Measurements from ENCODE around the gene IFNAR2. TPM values are rescaled to one million over a fixed set of nuclear protein-coding genes. Genes with fewer than 3 reads are reported as not detected.

The IFNAR2 gene
- total RNA-seq, 2 experiments from 2014 or later = 68.3 to 77.6 TPM

GRCh38 chr21:33254766-33255165, 25.0 kb downstream of the IFNAR2 start:
- Mint-ChIP-seq H3K4me3 (no peak overlapping the region), H3K27ac (no peak overlapping the region)

DNA sequence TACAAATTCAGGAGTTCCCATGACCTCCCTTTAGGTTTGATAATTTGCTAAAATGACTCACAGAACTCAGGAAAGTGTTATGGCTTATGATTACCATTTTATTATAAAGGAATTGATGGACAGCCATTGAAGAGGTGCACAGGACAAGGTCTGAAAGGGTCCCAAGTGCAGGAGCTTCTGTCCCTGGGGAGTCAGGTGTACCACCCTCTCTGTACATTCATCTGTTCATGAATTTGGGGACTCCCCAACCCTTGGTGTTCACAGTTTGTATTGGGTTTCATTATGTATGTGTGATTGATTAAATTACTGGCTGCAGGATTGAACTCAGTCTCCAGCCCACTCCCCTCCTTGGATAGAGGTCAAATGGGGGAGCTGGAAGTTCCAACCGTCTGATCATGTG, 25.7 kb downstream of the IFNAR2 start:
- no peak overlapping the region for H3K4me3 Mint-ChIP-seq
- no peak for ATAC-seq (ENCODE audit: low read depth)
- peaks cover 80% of the 10 kb centered on the region for H3K36me3 Mint-ChIP-seq
- H3K4me1 Mint-ChIP-seq = peaks cover 30% of the 10 kb centered on the region
- no peaks in the 10 kb centered on the region for H3K27me3 Mint-ChIP-seq
- H3K9me3 Mint-ChIP-seq = no peaks in the 10 kb centered on the region
- DNase-seq = no peak
- H3K27ac Mint-ChIP-seq = no peak overlapping the region
- POLR2A ChIA-PET = interaction anchor here (0.6 kb wide), 1 partner anchor 33 kb away, joined by 3 read pairs; no protein-coding TSS in a partner anchor

More at GRCh38 chr21:33254766-33255165, 25.0 kb downstream of the IFNAR2 start:
- no peaks in the 10 kb centered on the region for H3K27me3 Mint-ChIP-seq
- no peaks in the 10 kb centered on the region for H3K9me3 Mint-ChIP-seq
- DNase-seq = no peak
- peaks cover 24% of the 10 kb centered on the region for H3K4me1 Mint-ChIP-seq
- POLR2A ChIA-PET = no interaction called here
- peaks cover 85% of the 10 kb centered on the region for H3K36me3 Mint-ChIP-seq
- no peak for ATAC-seq (ENCODE audit: low read depth)

DNA sequence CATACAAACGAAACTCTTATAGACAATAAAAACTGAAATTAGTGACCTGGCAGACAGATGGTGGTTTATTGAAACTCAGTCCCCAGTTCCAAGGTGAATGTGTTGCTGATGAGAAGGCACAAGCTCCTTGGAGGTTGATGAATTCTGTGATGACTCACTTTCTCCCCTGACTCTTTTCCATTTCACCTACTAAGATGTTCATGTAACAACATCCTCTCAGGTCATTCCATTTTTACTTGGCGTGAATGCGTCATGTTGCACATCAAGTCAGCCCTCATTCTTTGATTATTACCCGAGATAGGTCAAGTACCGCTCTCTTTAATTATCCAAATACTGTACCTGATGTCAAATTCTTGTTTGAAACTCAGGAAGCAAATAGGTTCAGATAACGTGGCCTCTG, 26.3 kb downstream of the IFNAR2 start:
- no peak overlapping the region for H3K4me3 Mint-ChIP-seq
- H3K36me3 Mint-ChIP-seq = peaks cover 74% of the 10 kb centered on the region
- no peaks in the 10 kb centered on the region for H3K27me3 Mint-ChIP-seq
- POLR2A ChIA-PET = interaction anchor here (0.6 kb wide), 1 partner anchor 32 kb away, joined by 3 read pairs; no protein-coding TSS in a partner anchor
- ATAC-seq (ENCODE audit: low read depth) = no peak
- DNase-seq = no peak
- no peaks in the 10 kb centered on the region for H3K9me3 Mint-ChIP-seq
- peaks cover 34% of the 10 kb centered on the region for H3K4me1 Mint-ChIP-seq
- no peak overlapping the region for H3K27ac Mint-ChIP-seq

GRCh38 chr21:33257094-33257803, 27.5 kb downstream of the IFNAR2 start:
- Mint-ChIP-seq H3K27ac (peak overlapping the region; percentile 46), H3K27me3 (no peaks in the 10 kb centered on the region), H3K4me1 (peaks cover 42% of the 10 kb centered on the region), H3K36me3 (peaks cover 63% of the 10 kb centered on the region), H3K9me3 (no peaks in the 10 kb centered on the region), H3K4me3 (no peak overlapping the region)
- POLR2A ChIA-PET = no interaction called here
- ATAC-seq (ENCODE audit: low read depth) = no peak
- no peak for DNase-seq

GRCh38 chr21:33258475-33258874, 28.7 kb downstream of the IFNAR2 start:
- DNase-seq = no peak
- Mint-ChIP-seq H3K36me3 (peaks cover 58% of the 10 kb centered on the region), H3K27ac (no peak overlapping the region)

GRCh38 chr21:33259428-33259827, 29.7 kb downstream of the IFNAR2 start:
- peaks cover 56% of the 10 kb centered on the region for H3K36me3 Mint-ChIP-seq
- no peak overlapping the region for H3K4me3 Mint-ChIP-seq
- H3K27ac Mint-ChIP-seq = no peak overlapping the region
- no peak for DNase-seq
- H3K27me3 Mint-ChIP-seq = no peaks in the 10 kb centered on the region
- no peak for ATAC-seq (ENCODE audit: low read depth)
- H3K9me3 Mint-ChIP-seq = no peaks in the 10 kb centered on the region
- peaks cover 44% of the 10 kb centered on the region for H3K4me1 Mint-ChIP-seq
- POLR2A ChIA-PET = interaction anchor here (0.7 to 1.4 kb wide), 3 partner anchors 9 to 29 kb away, joined by 3 to 4 read pairs (median 3); partner anchors contain the start of gene IFNAR2

More at GRCh38 chr21:33258475-33258874, 28.7 kb downstream of the IFNAR2 start:
- no peak for ATAC-seq (ENCODE audit: low read depth)
- no peaks in the 10 kb centered on the region for H3K9me3 Mint-ChIP-seq
- no peak overlapping the region for H3K4me3 Mint-ChIP-seq
- POLR2A ChIA-PET = no interaction called here
- peaks cover 41% of the 10 kb centered on the region for H3K4me1 Mint-ChIP-seq
- H3K27me3 Mint-ChIP-seq = no peaks in the 10 kb centered on the region

- Mint-ChIP-seq H3K27ac (peak overlapping the region; percentile 24), H3K36me3 (peaks cover 51% of the 10 kb centered on the region), H3K9me3 (no peaks in the 10 kb centered on the region), H3K27me3 (no peaks in the 10 kb centered on the region), H3K4me1 (peaks cover 41% of the 10 kb centered on the region), H3K4me3 (peak overlapping the region; percentile 61)
- peak; percentile 40 for ATAC-seq (ENCODE audit: low read depth)
- POLR2A ChIA-PET = interaction anchor here (0.6 to 1.4 kb wide), 4 partner anchors 10 to 65 kb away, joined by 3 to 4 read pairs (median 4); no protein-coding TSS in a partner anchor
- DNase-seq = no peak
Measured at GRCh38 chr21:33259995-33260394, 30.3 kb downstream of the IFNAR2 start.

DNA sequence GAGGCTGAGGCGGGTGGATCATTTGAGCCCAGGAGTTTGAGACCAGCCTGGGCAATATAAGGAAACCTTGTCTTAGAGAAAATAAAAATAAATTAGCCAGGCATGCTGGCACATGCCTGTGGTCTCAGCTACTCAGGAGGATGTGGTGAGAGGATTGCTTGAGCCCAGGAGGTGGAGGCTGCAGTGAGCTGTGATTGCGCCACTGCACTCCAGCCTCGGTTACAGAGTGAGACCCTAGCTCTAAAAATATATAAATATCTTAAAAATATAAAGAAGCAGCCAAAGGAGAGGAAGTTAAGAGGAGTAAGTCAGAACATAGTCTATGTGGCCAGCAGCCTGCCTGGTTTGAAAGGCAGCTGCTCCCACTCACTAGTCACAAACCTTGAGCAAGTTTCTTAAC, 31.9 kb downstream of the IFNAR2 start:
- H3K27me3 Mint-ChIP-seq = no peaks in the 10 kb centered on the region
- peaks cover 44% of the 10 kb centered on the region for H3K4me1 Mint-ChIP-seq
- no peak for ATAC-seq (ENCODE audit: low read depth)
- H3K36me3 Mint-ChIP-seq = peaks cover 42% of the 10 kb centered on the region
- POLR2A ChIA-PET = interaction anchor here (1.0 to 1.3 kb wide), 4 partner anchors 30 to 63 kb away, joined by 3 to 4 read pairs (median 4); partner anchors contain the start of gene IFNAR1
- H3K4me3 Mint-ChIP-seq = peak overlapping the region; percentile 35
- no peak for DNase-seq
- H3K27ac Mint-ChIP-seq = peak overlapping the region; percentile 51
- no peaks in the 10 kb centered on the region for H3K9me3 Mint-ChIP-seq

- peaks cover 49% of the 10 kb centered on the region for H3K4me1 Mint-ChIP-seq
- H3K36me3 Mint-ChIP-seq = peaks cover 31% of the 10 kb centered on the region
- DNase-seq (no peak), ATAC-seq (ENCODE audit: low read depth) (no peak)
- no peaks in the 10 kb centered on the region for H3K9me3 Mint-ChIP-seq
- no peak overlapping the region for H3K27ac Mint-ChIP-seq
- POLR2A ChIA-PET = no interaction called here
- no peaks in the 10 kb centered on the region for H3K27me3 Mint-ChIP-seq
- no peak overlapping the region for H3K4me3 Mint-ChIP-seq
Measured at GRCh38 chr21:33262921-33263320, 33.2 kb downstream of the IFNAR2 start.

- Mint-ChIP-seq H3K9me3 (no peaks in the 10 kb centered on the region), H3K4me1 (peaks cover 52% of the 10 kb centered on the region), H3K36me3 (peaks cover 26% of the 10 kb centered on the region), H3K27me3 (no peaks in the 10 kb centered on the region), H3K4me3 (no peak overlapping the region), H3K27ac (no peak overlapping the region)
- no peak for DNase-seq
- POLR2A ChIA-PET = interaction anchor here (1.1 kb wide), 1 partner anchor 10 kb away, joined by 3 read pairs; no protein-coding TSS in a partner anchor
- no peak for ATAC-seq (ENCODE audit: low read depth)
Measured at GRCh38 chr21:33264561-33264960, 34.8 kb downstream of the IFNAR2 start.

DNA sequence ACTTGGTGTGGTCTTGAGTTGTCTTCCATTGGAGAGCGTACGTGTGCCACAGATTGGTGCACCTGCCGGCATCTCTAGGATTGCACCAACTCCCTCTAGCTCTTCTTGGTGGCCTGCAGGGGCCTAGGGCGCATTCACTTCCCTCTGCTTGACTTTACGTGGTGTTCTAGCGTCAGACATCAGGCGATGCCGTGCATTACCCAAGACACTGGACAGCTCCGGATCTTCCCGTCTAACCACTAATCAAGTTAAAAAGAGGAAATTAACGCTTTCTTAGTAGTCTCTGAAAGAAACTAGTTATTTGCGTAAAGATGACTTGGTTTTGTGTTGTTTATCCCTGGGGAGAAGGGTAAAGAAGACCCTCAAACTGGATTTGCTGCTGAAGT, 35.9 kb downstream of the IFNAR2 start:
- ATAC-seq (ENCODE audit: low read depth) = no peak
- Mint-ChIP-seq H3K9me3 (no peaks in the 10 kb centered on the region), H3K4me1 (peaks cover 46% of the 10 kb centered on the region), H3K36me3 (peaks cover 32% of the 10 kb centered on the region), H3K27me3 (no peaks in the 10 kb centered on the region), H3K27ac (peak overlapping the region; percentile 83), H3K4me3 (peak overlapping the region; percentile 84)
- no peak for DNase-seq
- POLR2A ChIA-PET = interaction anchor here (0.6 to 2.6 kb wide), 12 partner anchors 9 to 96 kb away, joined by 3 to 15 read pairs (median 4); partner anchors contain the start of gene IFNAR1

DNA sequence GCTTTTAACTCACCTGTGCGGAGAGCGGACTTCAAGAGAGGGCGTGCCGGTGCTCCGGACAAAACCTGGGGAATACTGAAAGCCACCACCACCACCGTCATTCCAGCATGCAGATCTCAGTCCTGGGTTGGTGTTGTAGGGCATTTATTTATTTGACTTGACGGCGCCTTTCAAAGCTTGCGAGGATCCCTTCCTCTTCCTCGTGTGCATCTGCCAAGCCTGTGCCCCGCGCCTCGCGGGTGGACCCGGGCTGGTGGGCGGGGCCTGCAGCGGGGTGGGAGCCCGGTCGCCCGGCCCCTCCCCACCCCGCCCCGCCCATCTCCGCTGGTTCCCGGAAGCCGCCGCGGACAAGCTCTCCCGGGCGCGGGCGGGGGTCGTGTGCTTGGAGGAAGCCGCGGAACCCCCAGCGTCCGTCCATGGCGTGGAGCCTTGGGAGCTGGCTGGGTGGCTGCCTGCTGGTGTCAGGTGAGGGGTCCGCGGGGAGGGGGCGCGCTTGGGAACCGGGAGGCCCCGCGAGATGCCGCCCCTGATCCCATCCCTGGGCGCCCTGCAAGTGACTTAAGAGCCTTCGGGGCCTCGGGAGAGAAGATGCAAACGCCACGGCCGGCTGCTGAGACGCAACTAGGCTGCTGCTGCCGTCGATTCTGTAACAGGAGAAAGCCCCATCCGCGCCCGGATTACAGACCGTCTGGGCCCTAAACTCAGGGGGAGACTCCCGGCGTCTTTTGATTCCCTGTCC, 36.5 kb downstream of the IFNAR2 start, which contains the start of gene IL10RB:
IL10RB (plus strand) TSS at position 318 of the 739 bp plus-strand sequence; CDS start at position 417, 99 bp downstream.
- peak; percentile 77 for ATAC-seq (ENCODE audit: low read depth)
- peaks cover 44% of the 10 kb centered on the region for H3K4me1 Mint-ChIP-seq
- H3K27ac Mint-ChIP-seq = peak within 1 kb of the TSS; percentile 88
- H3K36me3 Mint-ChIP-seq = peaks cover 38% of the 10 kb centered on the region
- peak; percentile 88 for DNase-seq
- H3K4me3 Mint-ChIP-seq = peak within 1 kb of the TSS; percentile 97
- no peaks in the 10 kb centered on the region for H3K27me3 Mint-ChIP-seq
- POLR2A ChIA-PET = interaction anchor here (0.8 to 2.6 kb wide), 15 partner anchors 20 to 277 kb away, joined by 3 to 15 read pairs (median 3); partner anchors contain the start of genes IFNAR1, SON and TMEM50B
- no peaks in the 10 kb centered on the region for H3K9me3 Mint-ChIP-seq

- peak overlapping the region; percentile 88 for H3K27ac Mint-ChIP-seq
- H3K4me1 Mint-ChIP-seq = peaks cover 41% of the 10 kb centered on the region
- POLR2A ChIA-PET = interaction anchor here (0.8 to 2.6 kb wide), 12 partner anchors 20 to 277 kb away, joined by 3 to 15 read pairs (median 3); partner anchors contain the start of genes IFNAR1, SON and TMEM50B
- no peaks in the 10 kb centered on the region for H3K27me3 Mint-ChIP-seq
- peak overlapping the region; percentile 97 for H3K4me3 Mint-ChIP-seq
- ATAC-seq (ENCODE audit: low read depth) = peak; percentile 69
- no peaks in the 10 kb centered on the region for H3K9me3 Mint-ChIP-seq
- H3K36me3 Mint-ChIP-seq = peaks cover 40% of the 10 kb centered on the region
- no peak for DNase-seq
Measured at GRCh38 chr21:33266789-33267135, 37.0 kb downstream of the IFNAR2 start.

Data from activated naive CD8-positive, alpha-beta T cell treated with anti-CD3 and anti-CD28 coated beads, Interleukin-2, amount 10 ng/mL, durations not matched to agents 7 days and 5 days (primary cell).